Measurements from ENCODE around the gene FOSL2.

FOSL2 gene

GRCh38 chr2:28408764-28409599, 16.3 kb downstream of the FOSL2 start:
- no peak overlapping the region for H3K9ac ChIP-seq (ENCODE audit: low read depth, low read length, poor library complexity, severe bottlenecking)
- no peak for TF ChIP-seq EZH2phosphoT487 (IDR thresholded peaks at IDR 0.05; ENCODE audit: borderline replicate concordance)
- TF ChIP-seq, protein P1, sequence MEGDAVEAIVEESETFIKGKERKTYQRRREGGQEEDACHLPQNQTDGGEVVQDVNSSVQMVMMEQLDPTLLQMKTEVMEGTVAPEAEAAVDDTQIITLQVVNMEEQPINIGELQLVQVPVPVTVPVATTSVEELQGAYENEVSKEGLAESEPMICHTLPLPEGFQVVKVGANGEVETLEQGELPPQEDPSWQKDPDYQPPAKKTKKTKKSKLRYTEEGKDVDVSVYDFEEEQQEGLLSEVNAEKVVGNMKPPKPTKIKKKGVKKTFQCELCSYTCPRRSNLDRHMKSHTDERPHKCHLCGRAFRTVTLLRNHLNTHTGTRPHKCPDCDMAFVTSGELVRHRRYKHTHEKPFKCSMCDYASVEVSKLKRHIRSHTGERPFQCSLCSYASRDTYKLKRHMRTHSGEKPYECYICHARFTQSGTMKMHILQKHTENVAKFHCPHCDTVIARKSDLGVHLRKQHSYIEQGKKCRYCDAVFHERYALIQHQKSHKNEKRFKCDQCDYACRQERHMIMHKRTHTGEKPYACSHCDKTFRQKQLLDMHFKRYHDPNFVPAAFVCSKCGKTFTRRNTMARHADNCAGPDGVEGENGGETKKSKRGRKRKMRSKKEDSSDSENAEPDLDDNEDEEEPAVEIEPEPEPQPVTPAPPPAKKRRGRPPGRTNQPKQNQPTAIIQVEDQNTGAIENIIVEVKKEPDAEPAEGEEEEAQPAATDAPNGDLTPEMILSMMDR (conservative IDR thresholded peaks at IDR 0.05; ENCODE audit: low read length): no peak
- no peaks in the 10 kb centered on the region for H3K9me2 ChIP-seq (replicated peaks; ENCODE audit: low read depth, low read length)
- H3K4me1 ChIP-seq (ENCODE audit: insufficient read depth, low read length, poor library complexity, severe bottlenecking): peaks cover 26% of the 10 kb centered on the region
- H3F3A ChIP-seq (ENCODE audit: low read depth): no peaks in the 10 kb centered on the region
- H4K20me1 ChIP-seq (ENCODE audit: insufficient read depth, low read length, poor library complexity, severe bottlenecking): peaks cover 82% of the 10 kb centered on the region
- H3K4me2 ChIP-seq (ENCODE audit: low read depth, low read length, poor library complexity, severe bottlenecking): no peak overlapping the region
- no peak overlapping the region for H3K4me3 ChIP-seq (ENCODE audit: low read length, poor library complexity, severe bottlenecking)
- H2AFZ ChIP-seq (ENCODE audit: low read length): no peak overlapping the region
- peaks cover 100% of the 10 kb centered on the region for H3K36me3 ChIP-seq (ENCODE audit: insufficient read depth, low read length)
- no peaks in the 10 kb centered on the region for H3K9me3 ChIP-seq (ENCODE audit: insufficient read depth, low read depth, low read length)
- peaks cover 79% of the 10 kb centered on the region; the same call in 1 of the 2 replicates for H3K79me2 ChIP-seq (ENCODE audit: insufficient read depth, low read length)
- no peaks in the 10 kb centered on the region for H3K27me3 ChIP-seq (ENCODE audit: insufficient read depth, low read length, poor library complexity, severe bottlenecking)

- Histone ChIP-seq H3K9ac (ENCODE audit: low read depth, low read length, poor library complexity, severe bottlenecking) (no peak overlapping the region), H3K27me3 (ENCODE audit: insufficient read depth, low read length, poor library complexity, severe bottlenecking) (no peaks in the 10 kb centered on the region), H3K4me2 (ENCODE audit: low read depth, low read length, poor library complexity, severe bottlenecking) (no peak overlapping the region), H3K9me2 (replicated peaks; ENCODE audit: low read depth, low read length) (no peaks in the 10 kb centered on the region), H4K20me1 (ENCODE audit: insufficient read depth, low read length, poor library complexity, severe bottlenecking) (peaks cover 76% of the 10 kb centered on the region), H3K36me3 (ENCODE audit: insufficient read depth, low read length) (peaks cover 99% of the 10 kb centered on the region; the same call in 1 of the 2 replicates), H3K4me3 (ENCODE audit: low read length, poor library complexity, severe bottlenecking) (no peak overlapping the region), H3K9me3 (ENCODE audit: insufficient read depth, low read depth, low read length) (no peaks in the 10 kb centered on the region), H3F3A (ENCODE audit: low read depth) (no peaks in the 10 kb centered on the region), H2AFZ (ENCODE audit: low read length) (no peak overlapping the region), H3K4me1 (ENCODE audit: insufficient read depth, low read length, poor library complexity, severe bottlenecking) (peaks cover 26% of the 10 kb centered on the region), H3K79me2 (ENCODE audit: insufficient read depth, low read length) (peaks cover 57% of the 10 kb centered on the region; the same call in 1 of the 2 replicates)
- TF ChIP-seq, protein P1 (conservative IDR thresholded peaks at IDR 0.05; ENCODE audit: low read length): no peak
- no peak for TF ChIP-seq EZH2phosphoT487 (IDR thresholded peaks at IDR 0.05; ENCODE audit: borderline replicate concordance)
Measured at GRCh38 chr2:28411166-28411755, 18.6 kb downstream of the FOSL2 start.

DNA sequence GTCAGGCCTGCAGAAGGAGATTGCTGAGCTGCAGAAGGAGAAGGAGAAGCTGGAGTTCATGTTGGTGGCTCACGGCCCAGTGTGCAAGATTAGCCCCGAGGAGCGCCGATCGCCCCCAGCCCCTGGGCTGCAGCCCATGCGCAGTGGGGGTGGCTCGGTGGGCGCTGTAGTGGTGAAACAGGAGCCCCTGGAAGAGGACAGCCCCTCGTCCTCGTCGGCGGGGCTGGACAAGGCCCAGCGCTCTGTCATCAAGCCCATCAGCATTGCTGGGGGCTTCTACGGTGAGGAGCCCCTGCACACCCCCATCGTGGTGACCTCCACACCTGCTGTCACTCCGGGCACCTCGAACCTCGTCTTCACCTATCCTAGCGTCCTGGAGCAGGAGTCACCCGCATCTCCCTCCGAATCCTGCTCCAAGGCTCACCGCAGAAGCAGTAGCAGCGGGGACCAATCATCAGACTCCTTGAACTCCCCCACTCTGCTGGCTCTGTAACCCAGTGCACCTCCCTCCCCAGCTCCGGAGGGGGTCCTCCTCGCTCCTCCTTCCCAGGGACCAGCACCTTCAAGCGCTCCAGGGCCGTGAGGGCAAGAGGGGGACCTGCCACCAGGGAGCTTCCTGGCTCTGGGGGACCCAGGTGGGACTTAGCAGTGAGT, 19.4 kb downstream of the FOSL2 start:
- Histone ChIP-seq H3K4me2 (ENCODE audit: low read depth, low read length, poor library complexity, severe bottlenecking) (no peak overlapping the region), H3K4me1 (ENCODE audit: insufficient read depth, low read length, poor library complexity, severe bottlenecking) (peaks cover 26% of the 10 kb centered on the region), H3K9ac (ENCODE audit: low read depth, low read length, poor library complexity, severe bottlenecking) (no peak overlapping the region), H3K36me3 (ENCODE audit: insufficient read depth, low read length) (peaks cover 90% of the 10 kb centered on the region; the same call in 1 of the 2 replicates), H3K9me2 (replicated peaks; ENCODE audit: low read depth, low read length) (no peaks in the 10 kb centered on the region), H3K27me3 (ENCODE audit: insufficient read depth, low read length, poor library complexity, severe bottlenecking) (no peaks in the 10 kb centered on the region), H4K20me1 (ENCODE audit: insufficient read depth, low read length, poor library complexity, severe bottlenecking) (peaks cover 68% of the 10 kb centered on the region), H3K79me2 (ENCODE audit: insufficient read depth, low read length) (peaks cover 48% of the 10 kb centered on the region; the same call in 1 of the 2 replicates), H3F3A (ENCODE audit: low read depth) (no peaks in the 10 kb centered on the region), H3K4me3 (ENCODE audit: low read length, poor library complexity, severe bottlenecking) (no peak overlapping the region), H2AFZ (ENCODE audit: low read length) (no peak overlapping the region), H3K9me3 (ENCODE audit: insufficient read depth, low read depth, low read length) (no peaks in the 10 kb centered on the region)
- TF ChIP-seq, protein P1 (conservative IDR thresholded peaks at IDR 0.05; ENCODE audit: low read length): no peak
- no peak for TF ChIP-seq EZH2phosphoT487 (IDR thresholded peaks at IDR 0.05; ENCODE audit: borderline replicate concordance)

Measured in Loucy (cell line).